Caco-2 (cell line): ENCODE results near the gene HRK. TPM values are rescaled to one million over a fixed set of nuclear protein-coding genes. Genes with fewer than 3 reads are reported as not detected.

Source experiments
- BruUV-seq: library from RNA; stranded (reverse); fragments of 400-500 nt; replicated peaks from 2 replicates; lab custom pipeline; 2021; lab: Mats Ljungman, UMichigan
- CTCF ChIA-PET: fragments of 300-600 bp; sonication (Branson Sonifier 250); formaldehyde crosslinking; loops from one replicate; lab custom pipeline; 2022; ENCODE audit warnings: antibody characterized with exemption; lab: Charles Lee
- POLR2A ChIA-PET: fragments of 300-600 bp; sonication (Branson Sonifier 250); formaldehyde crosslinking; loops from one replicate; lab custom pipeline; 2022; ENCODE audit warnings: antibody characterized with exemption; lab: Charles Lee
- DNase-seq, 2 experiments: peaks; one replicate each; pipeline versions ENCODE4 v3.0.0 to v3.0.0-alpha.2; 2020 to 2022
- H3K27me3 ChIP-seq: replicated peaks from 2 replicates; pipeline ENCODE4 v1.6.0; 2011; ENCODE audit warnings: low read length; ENCODE audit not compliant: control insufficient read depth, insufficient read depth
- H3K36me3 ChIP-seq: 2 replicates; pipeline ENCODE4 v1.5.1; 2011; ENCODE audit warnings: low read length; ENCODE audit not compliant: control insufficient read depth, insufficient read depth
- H3K4me1 ChIP-seq: fragments of 250-450 bp; sonication (Bioruptor Pico); 2 replicates; pipeline ENCODE4 v1.5.1; 2020; ENCODE audit warnings: mild to moderate bottlenecking
- H3K4me3 ChIP-seq: 2 replicates; pipeline ENCODE4 v1.5.1; 2011; ENCODE audit warnings: low read depth, mild to moderate bottlenecking, control low read depth, low read length
- H3K9me3 ChIP-seq: fragments of 250-450 bp; sonication (Bioruptor Pico); 2 replicates; pipeline ENCODE4 v1.5.1; 2020; ENCODE audit warnings: mild to moderate bottlenecking, moderate library complexity
- H3K27ac Mint-ChIP-seq: one replicate; pipeline ENCODE4 v1.8.0; 2022; ENCODE audit warnings: mixed read lengths; ENCODE audit not compliant: unreplicated experiment
- H3K27me3 Mint-ChIP-seq: one replicate; pipeline ENCODE4 v1.8.0; 2022; ENCODE audit warnings: mixed read lengths; ENCODE audit not compliant: insufficient read depth, unreplicated experiment
- H3K36me3 Mint-ChIP-seq: one replicate; pipeline ENCODE4 v1.8.0; 2022; ENCODE audit warnings: mild to moderate bottlenecking, mixed read lengths; ENCODE audit not compliant: insufficient read depth, unreplicated experiment
- H3K4me1 Mint-ChIP-seq: one replicate; pipeline ENCODE4 v1.8.0; 2022; ENCODE audit warnings: low read depth, mixed read lengths; ENCODE audit not compliant: unreplicated experiment
- H3K4me3 Mint-ChIP-seq: one replicate; pipeline ENCODE4 v1.8.0; 2022; ENCODE audit warnings: mild to moderate bottlenecking, moderate library complexity, mixed read lengths; ENCODE audit not compliant: unreplicated experiment
- H3K9me3 Mint-ChIP-seq: one replicate; pipeline ENCODE4 v1.8.0; 2022; ENCODE audit warnings: mixed read lengths; ENCODE audit not compliant: unreplicated experiment
- intact Hi-C: fragments of 100-400 bp; cut with micrococcal nuclease; formaldehyde crosslinking; loops from one replicate; pipeline ENCODE4 v1.10.0; 2022; ENCODE audit not compliant: unreplicated experiment
- total RNA-seq: library from RNA; stranded (reverse); gene quantifications from 2 replicates; pipeline ENCODE4 v1.2.3, GENCODE V29; 2022
- TF ChIP-seq, protein P1 (sequence below), 2 experiments: fragments of 200-600 bp in 1 of 2; IDR thresholded peaks; 1 replicate in 1 of 2; 2 replicates in 1 of 2; pipeline versions ENCODE4 v1.5.1 to v1.8.0; 2011 to 2022; ENCODE audit warnings: antibody characterized with exemption in 1 of 2, control low read depth in 1 of 2, inconsistent platforms in 1 of 2, low read depth in 1 of 2, low read length in 1 of 2, mild to moderate bottlenecking in 1 of 2, moderate library complexity in 1 of 2; ENCODE audit not compliant: insufficient read depth in 1 of 2, severe bottlenecking in 1 of 2, unreplicated experiment in 1 of 2

Gene HRK
- total RNA-seq, 1 experiment from 2014 or later, result 0.61 TPM

DNA sequence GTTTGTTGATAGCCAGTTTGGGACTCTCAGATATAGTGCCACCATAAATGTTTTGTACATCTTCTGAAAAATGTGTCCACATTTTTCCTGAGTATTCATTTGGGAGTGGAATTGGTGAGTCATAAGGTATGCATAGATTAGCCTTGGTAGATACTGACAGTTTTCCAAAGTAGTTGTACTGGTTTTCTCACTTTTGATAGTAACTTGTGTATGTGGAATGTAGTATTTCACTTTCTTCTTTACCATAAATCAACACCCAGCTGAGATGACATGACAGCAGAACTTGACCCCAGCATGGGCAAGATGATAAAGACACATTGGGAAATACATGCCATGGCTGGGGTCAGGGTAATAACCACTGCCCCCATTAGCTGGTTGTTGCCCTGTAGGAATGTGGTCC, 34.9 kb upstream of the HRK start:
- TF ChIP-seq, protein P1, sequence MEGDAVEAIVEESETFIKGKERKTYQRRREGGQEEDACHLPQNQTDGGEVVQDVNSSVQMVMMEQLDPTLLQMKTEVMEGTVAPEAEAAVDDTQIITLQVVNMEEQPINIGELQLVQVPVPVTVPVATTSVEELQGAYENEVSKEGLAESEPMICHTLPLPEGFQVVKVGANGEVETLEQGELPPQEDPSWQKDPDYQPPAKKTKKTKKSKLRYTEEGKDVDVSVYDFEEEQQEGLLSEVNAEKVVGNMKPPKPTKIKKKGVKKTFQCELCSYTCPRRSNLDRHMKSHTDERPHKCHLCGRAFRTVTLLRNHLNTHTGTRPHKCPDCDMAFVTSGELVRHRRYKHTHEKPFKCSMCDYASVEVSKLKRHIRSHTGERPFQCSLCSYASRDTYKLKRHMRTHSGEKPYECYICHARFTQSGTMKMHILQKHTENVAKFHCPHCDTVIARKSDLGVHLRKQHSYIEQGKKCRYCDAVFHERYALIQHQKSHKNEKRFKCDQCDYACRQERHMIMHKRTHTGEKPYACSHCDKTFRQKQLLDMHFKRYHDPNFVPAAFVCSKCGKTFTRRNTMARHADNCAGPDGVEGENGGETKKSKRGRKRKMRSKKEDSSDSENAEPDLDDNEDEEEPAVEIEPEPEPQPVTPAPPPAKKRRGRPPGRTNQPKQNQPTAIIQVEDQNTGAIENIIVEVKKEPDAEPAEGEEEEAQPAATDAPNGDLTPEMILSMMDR (IDR thresholded peaks at IDR 0.05; ENCODE audit: insufficient read depth in 1 of 2, low read depth in 1 of 2, low read length in 1 of 2, severe bottlenecking in 1 of 2, unreplicated experiment in 1 of 2), result no peak
- no TSS peak for BruUV-seq
- Mint-ChIP-seq H3K4me3 (peak overlapping the region; percentile 5), H3K27me3 (no peaks in the 10 kb centered on the region), H3K4me1 (peaks cover 45% of the 10 kb centered on the region), H3K27ac (peak overlapping the region; percentile 83), H3K36me3 (peaks cover 25% of the 10 kb centered on the region), H3K9me3 (no peaks in the 10 kb centered on the region)
- no peaks in the 10 kb centered on the region; the same call in 1 of the 2 replicates for H3K9me3 ChIP-seq
- POLR2A ChIA-PET, result no interaction called here
- H3K4me3 ChIP-seq, result no peak overlapping the region
- CTCF ChIA-PET, result interaction anchor here (1.3 kb wide), 1 partner anchor 208 kb away, joined by 3 read pairs; no protein-coding TSS in a partner anchor
- H3K36me3 ChIP-seq, result no peaks in the 10 kb centered on the region
- intact Hi-C loops, result loop anchor here (1.0 kb wide), 4 partner anchors 39 to 213 kb away; partner anchors contain the start of genes RNFT2 and SPRING1
- peak; percentile 70 to 73 for DNase-seq
- peaks cover 52% of the 10 kb centered on the region for H3K4me1 ChIP-seq
- H3K27me3 ChIP-seq, result no peaks in the 10 kb centered on the region

GRCh38 chr12:116915326-116915725, 34.1 kb upstream of the HRK start:
- H3K4me1 ChIP-seq, result peaks cover 52% of the 10 kb centered on the region
- Mint-ChIP-seq H3K36me3 (peaks cover 25% of the 10 kb centered on the region), H3K27ac (peak overlapping the region; percentile 83), H3K4me3 (no peak overlapping the region), H3K27me3 (no peaks in the 10 kb centered on the region), H3K9me3 (no peaks in the 10 kb centered on the region), H3K4me1 (peaks cover 50% of the 10 kb centered on the region)
- H3K4me3 ChIP-seq, result no peak overlapping the region
- no peaks in the 10 kb centered on the region; the same call in 1 of the 2 replicates for H3K9me3 ChIP-seq
- ChIA-PET CTCF (interaction anchor here (1.3 kb wide), 1 partner anchor 207 kb away, joined by 3 read pairs; no protein-coding TSS in a partner anchor), POLR2A (no interaction called here)
- TF ChIP-seq, protein P1 (IDR thresholded peaks at IDR 0.05; ENCODE audit: insufficient read depth in 1 of 2, low read depth in 1 of 2, low read length in 1 of 2, severe bottlenecking in 1 of 2, unreplicated experiment in 1 of 2), result no peak
- no peaks in the 10 kb centered on the region for H3K27me3 ChIP-seq
- no peak for DNase-seq
- intact Hi-C loops, result no loop called here
- BruUV-seq, result no TSS peak
- H3K36me3 ChIP-seq, result no peaks in the 10 kb centered on the region

DNA sequence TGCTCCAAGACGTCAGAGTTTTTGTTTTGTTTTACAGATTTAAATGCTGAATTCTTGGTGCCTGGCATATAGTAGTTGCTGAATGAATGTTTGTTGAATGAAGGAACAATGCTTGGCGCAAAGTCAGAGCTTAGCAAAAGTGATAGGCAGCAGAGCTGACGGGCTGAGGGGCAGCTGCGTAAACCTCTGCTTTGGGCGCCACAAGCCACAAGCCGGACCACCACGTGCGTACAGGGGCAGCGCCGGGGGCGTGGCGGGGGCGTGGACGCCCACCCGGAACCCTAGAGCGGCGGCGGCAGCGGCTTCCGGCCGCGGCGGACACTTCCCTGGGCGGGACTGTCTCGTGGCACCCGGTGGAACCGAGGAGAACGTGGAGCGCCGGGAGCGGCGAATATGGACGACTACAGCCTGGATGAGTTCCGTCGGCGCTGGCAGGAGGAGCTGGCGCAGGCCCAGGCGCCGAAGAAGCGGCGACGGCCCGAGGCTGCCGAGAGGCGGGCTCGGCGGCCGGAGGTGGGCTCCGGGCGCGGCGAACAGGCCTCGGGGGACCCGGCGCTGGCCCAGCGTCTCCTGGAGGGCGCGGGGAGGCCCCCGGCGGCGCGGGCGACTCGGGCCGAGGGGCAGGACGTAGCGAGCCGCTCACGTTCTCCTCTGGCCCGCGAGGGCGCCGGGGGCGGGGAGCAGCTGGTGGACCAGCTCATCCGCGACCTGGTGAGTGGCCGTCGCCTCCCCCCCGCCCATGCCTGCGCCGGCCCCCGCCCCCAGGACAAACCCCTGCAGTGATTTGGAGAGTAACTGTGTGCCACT, 29.6 kb upstream of the HRK start, which contains the start of gene FBXW8:
TSS of gene FBXW8 (plus strand) at position 306 of the 807 bp plus-strand sequence. CDS start at position 394, 88 bp downstream.
- peak; percentile 78 to 79 for DNase-seq
- Mint-ChIP-seq H3K27me3 (no peaks in the 10 kb centered on the region), H3K36me3 (peaks cover 19% of the 10 kb centered on the region), H3K4me1 (peaks cover 17% of the 10 kb centered on the region), H3K4me3 (peak within 1 kb of the TSS; percentile 88), H3K9me3 (no peaks in the 10 kb centered on the region), H3K27ac (peak within 1 kb of the TSS; percentile 83)
- CTCF ChIA-PET, result interaction anchor here (0.8 kb wide), 1 partner anchor 48 kb away, joined by 3 read pairs; no protein-coding TSS in a partner anchor
- POLR2A ChIA-PET, result interaction anchor here (0.6 kb wide), 1 partner anchor 177 kb away, joined by 3 read pairs; no protein-coding TSS in a partner anchor
- H3K9me3 ChIP-seq, result no peaks in the 10 kb centered on the region
- no peaks in the 10 kb centered on the region for H3K27me3 ChIP-seq
- TF ChIP-seq, protein P1 (IDR thresholded peaks at IDR 0.05; ENCODE audit: insufficient read depth in 1 of 2, low read depth in 1 of 2, low read length in 1 of 2, severe bottlenecking in 1 of 2, unreplicated experiment in 1 of 2), result no peak
- no TSS peak for BruUV-seq
- intact Hi-C loops, result no loop called here
- no peaks in the 10 kb centered on the region for H3K36me3 ChIP-seq
- peaks cover 15% of the 10 kb centered on the region for H3K4me1 ChIP-seq
- peak within 1 kb of the TSS; percentile 71 for H3K4me3 ChIP-seq
